ENCODE measurements around the gene COIL. TPM values are rescaled to one million over a fixed set of nuclear protein-coding genes. Genes with fewer than 3 reads are reported as not detected.
A peak's percentile ranks its signal among the peaks of the same experiment; 100 is the strongest.

Gene COIL
- total and polyA plus RNA-seq, 12 donors: 5.2 to 10.3 (median 8.1) TPM

DNA sequence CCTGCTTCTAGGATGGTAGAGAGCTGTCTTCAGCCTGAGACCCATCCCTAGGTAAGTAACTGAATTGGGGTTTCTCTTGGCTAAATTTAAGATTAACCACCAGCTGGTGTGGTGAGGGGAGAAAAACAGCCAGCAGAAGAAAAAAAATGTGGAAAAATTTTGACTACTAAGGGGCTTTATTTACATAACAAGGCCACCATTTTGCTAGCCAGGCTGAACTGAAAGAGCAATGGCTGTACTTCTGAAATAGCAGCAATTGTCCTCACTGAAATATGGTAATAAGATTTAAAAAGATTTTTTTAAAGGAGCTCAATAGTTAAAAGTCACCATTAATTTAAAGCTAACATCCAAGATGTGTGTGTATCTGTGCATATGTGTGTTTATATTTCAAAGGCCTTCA lies 34.6 kb downstream of the COIL start:
- Histone ChIP-seq H3K9me3 (peaks cover 0 to 28% (median 9%) of the 10 kb centered on the region in 11 donors), H3K27me3 (no peaks in the 10 kb centered on the region), H3K36me3 (no peaks in the 10 kb centered on the region), H3K4me3 (no peak overlapping the region), H3K4me1 (no peaks in the 10 kb centered on the region), H3K27ac (no peak overlapping the region)
- TF ChIP-seq, protein P1, sequence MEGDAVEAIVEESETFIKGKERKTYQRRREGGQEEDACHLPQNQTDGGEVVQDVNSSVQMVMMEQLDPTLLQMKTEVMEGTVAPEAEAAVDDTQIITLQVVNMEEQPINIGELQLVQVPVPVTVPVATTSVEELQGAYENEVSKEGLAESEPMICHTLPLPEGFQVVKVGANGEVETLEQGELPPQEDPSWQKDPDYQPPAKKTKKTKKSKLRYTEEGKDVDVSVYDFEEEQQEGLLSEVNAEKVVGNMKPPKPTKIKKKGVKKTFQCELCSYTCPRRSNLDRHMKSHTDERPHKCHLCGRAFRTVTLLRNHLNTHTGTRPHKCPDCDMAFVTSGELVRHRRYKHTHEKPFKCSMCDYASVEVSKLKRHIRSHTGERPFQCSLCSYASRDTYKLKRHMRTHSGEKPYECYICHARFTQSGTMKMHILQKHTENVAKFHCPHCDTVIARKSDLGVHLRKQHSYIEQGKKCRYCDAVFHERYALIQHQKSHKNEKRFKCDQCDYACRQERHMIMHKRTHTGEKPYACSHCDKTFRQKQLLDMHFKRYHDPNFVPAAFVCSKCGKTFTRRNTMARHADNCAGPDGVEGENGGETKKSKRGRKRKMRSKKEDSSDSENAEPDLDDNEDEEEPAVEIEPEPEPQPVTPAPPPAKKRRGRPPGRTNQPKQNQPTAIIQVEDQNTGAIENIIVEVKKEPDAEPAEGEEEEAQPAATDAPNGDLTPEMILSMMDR (IDR thresholded peaks at IDR 0.05): no peak
- intact Hi-C loops (cut with DNase I): no loop called here
- DNase-seq (no peak), ATAC-seq (no peak)

DNA sequence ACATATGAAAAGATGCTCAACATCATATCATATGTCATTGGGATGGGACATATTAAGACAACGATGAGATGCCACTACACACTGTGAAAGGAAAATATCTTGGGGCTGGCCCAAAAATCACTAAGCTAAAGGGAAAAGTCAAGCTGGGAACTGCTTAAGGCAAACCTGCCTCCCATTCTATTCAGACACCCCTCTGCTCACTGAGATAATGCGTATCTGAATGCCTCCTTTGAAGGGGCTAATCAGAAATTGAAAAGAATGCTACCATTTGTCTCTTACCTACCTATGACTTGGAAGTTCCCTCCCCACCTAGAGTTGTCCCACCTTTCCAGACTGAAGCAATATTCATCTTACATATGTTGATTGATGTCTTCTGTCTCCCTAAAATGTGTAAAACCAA lies 35.8 kb downstream of the COIL start:
- 70 to 91% methylated on average over 2 of the region's 2 CpGs for WGBS, 2 donors

DNA sequence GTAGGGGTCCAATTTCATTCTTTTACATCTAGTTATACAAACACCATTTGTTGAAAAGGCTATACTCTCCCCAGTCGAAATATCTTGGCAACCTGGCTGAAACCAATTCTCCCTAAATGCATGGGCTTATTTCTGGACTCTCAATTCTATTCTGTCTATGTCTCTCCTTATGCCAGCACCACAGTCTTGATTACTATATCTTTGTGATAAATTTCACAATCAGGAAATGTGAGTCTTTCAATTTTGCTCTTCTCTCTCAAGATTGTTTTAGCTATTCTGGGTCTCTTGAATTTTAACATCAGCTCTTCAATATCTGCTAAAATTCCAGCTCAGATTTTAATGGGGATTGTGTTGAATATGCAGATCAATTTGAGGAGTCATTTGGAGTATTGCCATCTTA lies 41.1 kb downstream of the COIL start:
- ATAC-seq (no peak), DNase-seq (no peak)
- 86 to 90% methylated on average over 1 of the region's 1 CpG for WGBS, 2 donors
- Histone ChIP-seq H3K4me3 (no peak overlapping the region), H3K36me3 (no peaks in the 10 kb centered on the region), H3K4me1 (peaks cover 0 to 47% (median 12%) of the 10 kb centered on the region in 9 donors), H3K9me3 (peaks cover 0 to 9% (median 5%) of the 10 kb centered on the region in 11 donors), H3K27me3 (no peaks in the 10 kb centered on the region), H3K27ac (peak overlapping the region in 1 of 10 donors; percentile 74)
- TF ChIP-seq, protein P1 (IDR thresholded peaks at IDR 0.05): no peak
- intact Hi-C loops (cut with DNase I): no loop called here

More for the DNA sequence above, 35.8 kb downstream of the COIL start:
- Histone ChIP-seq H3K27ac (no peak overlapping the region), H3K4me3 (no peak overlapping the region), H3K27me3 (no peaks in the 10 kb centered on the region), H3K36me3 (no peaks in the 10 kb centered on the region), H3K9me3 (peaks cover 0 to 16% (median 9%) of the 10 kb centered on the region in 11 donors), H3K4me1 (peaks cover 0 to under 1% (median 0%) of the 10 kb centered on the region in 9 donors)
- intact Hi-C loops (cut with DNase I): no loop called here
- ATAC-seq (no peak), DNase-seq (no peak)
- TF ChIP-seq, protein P1 (IDR thresholded peaks at IDR 0.05): no peak

DNA sequence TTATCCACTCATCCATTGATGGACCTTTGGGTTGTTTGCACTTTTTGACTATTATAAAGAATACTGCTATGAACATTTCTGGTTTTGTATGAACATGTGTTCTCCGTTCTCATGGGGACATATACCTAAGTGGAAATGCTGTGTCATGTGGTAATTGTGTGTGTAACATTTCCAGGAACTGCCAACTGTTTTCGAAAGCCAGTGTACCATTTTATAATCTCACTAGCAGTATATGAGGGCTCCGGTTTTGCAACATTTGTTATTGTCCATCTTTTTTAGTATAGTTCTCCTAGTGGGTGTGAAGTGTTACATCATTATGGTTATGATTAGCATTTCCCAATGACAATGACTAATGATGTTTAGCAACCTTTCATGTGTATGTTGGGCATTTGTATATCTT lies 41.9 kb downstream of the COIL start:
- H3K9me3 ChIP-seq: peaks cover 0 to 9% (median 5%) of the 10 kb centered on the region in 11 donors
- H3K4me3 ChIP-seq: no peak overlapping the region
- 91 to 93% methylated on average over 3 of the region's 3 CpGs for WGBS, 2 donors
- ATAC-seq: no peak
- no peaks in the 10 kb centered on the region for H3K27me3 ChIP-seq
- intact Hi-C loops (cut with DNase I): no loop called here
- DNase-seq: no peak
- peaks cover 0 to 49% (median 13%) of the 10 kb centered on the region in 9 donors for H3K4me1 ChIP-seq
- H3K27ac ChIP-seq: peak overlapping the region in 1 of 10 donors; percentile 95
- TF ChIP-seq, protein P1 (IDR thresholded peaks at IDR 0.05): no peak
- H3K36me3 ChIP-seq: no peaks in the 10 kb centered on the region
